HG02840 (cell line): ENCODE results near the gene ITPA.

Experiments used
- ATAC-seq: cut with Tn5 transposase; IDR thresholded peaks from one replicate; pipeline ENCODE4 v1.9.1; 2021; ENCODE audit warnings: mild to moderate bottlenecking, moderate library complexity, moderate number of reproducible peaks; ENCODE audit not compliant: unreplicated experiment, low FRiP score

ITPA gene

DNA sequence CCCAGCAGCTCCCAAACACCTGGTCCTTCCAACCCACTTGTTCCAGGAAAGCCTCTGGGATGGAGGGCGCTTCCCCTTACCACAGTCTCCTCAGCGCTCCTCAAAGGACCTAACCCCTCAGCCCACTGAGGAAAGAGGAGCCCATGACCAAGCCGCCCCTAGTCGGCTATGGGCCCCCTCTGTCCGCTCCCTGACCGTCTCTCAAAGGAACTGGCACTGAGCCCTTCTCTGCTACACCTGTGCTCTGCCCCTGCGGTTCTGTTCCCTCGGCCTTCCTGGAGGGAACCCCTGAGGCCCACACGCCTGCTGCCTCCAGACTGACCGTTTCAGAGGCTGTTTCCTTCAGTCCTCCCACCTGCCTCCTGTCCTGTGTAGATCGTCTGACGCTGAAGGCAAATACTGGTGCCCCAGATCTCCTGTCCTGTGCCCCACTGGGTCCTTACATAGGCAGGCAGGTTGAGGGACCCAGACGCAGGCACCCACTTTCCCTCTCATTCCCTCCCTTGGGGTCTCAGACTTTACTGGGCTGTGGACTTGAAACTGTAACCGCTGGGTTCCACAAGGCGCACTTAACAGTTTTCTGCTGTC lies 31.6 kb downstream of the ITPA start:
- ATAC-seq: no peak

DNA sequence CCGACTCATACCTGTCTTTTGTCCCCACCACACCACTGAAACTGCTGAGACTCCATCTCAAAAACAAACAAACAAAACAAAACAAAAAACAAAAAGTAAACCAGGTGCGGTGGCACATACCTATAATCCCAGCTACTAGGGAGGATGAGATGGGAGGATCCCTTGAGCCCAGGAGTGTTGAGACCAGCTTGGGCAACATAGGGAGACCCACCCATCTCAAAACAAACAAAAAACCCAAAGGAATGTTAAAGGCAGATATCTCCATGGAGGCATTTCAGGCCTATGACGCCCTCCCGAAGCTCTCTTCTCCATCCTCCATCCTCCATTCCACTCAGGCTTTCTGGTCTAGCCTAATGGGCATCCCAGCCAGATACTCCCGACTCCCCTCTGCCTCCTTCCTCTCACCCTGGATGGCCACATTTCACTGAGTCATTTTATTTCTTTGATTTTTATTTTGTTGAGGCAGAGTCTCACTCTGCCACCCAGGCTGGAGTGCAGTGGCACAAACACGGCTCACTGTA lies 32.9 kb downstream of the ITPA start:
- no peak for ATAC-seq

DNA sequence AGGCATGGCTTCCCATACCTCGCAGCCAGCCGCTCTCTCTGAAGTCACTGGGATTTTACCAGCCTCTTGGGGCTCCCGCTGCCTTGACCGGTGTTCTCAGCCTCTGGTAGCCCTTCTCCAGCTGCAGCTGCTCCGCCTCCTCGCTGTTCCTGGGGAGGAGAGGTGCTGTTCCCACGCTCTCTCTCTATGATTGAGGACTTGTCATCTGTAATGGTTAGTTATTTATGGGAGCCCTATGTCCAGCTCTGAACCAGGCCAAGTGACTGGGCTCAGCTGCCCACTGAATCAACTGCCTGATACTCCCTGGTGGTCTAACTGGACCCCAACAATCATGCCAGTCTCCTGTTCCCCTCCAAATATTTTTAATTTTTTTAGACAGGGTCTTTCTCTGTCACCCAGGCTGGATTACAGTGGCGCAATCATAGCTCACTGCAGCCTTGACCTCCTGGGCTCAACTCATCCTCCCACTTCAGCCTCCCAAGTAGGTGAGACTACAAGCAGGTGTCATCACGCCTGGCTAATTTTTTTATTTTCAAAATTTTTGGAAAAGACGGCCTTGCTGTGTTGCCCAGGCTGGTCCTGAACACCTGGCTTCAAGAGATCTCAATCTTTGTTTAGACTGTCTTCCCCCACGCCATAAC lies 34.5 kb downstream of the ITPA start:
- ATAC-seq: no peak

DNA sequence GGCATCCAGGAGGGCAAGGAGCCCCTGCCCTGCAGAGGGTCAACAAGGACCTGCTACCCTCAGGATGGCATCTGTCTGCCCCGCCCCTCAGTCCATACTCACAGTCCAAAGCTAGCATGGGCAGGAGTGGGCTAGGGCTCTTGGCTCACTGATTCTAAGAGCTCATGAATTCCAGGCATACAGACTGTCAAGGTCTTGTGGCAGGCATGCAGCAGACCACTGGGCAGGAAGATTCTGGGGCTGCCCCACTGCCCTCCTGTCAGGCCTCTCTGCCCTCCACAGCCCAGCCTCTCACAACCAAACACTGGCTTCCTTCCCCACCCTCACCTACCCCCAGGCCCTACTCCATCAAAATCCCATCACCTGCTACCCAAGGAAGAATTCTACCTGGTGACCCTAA lies 35.3 kb downstream of the ITPA start:
- ATAC-seq: no peak

DNA sequence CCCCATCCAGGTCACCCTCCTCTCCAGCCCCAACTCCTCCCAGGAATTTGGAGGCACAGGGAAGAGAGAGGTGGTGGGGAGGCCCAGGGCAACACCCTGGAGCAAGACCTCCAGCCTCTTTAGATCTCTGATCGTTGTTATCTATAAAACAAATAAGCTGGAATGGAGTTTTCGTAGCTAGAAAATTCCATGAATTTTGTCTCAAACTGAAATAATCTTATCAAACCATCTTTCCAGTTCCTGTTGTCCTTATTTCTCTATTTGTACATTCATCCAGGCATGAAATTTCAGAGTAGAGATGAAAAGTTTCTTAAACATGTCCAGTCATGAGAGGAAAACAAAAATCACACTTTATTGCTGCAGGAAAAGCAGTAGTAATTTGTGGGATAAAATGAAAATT lies 35.9 kb downstream of the ITPA start:
- ATAC-seq: no peak

DNA sequence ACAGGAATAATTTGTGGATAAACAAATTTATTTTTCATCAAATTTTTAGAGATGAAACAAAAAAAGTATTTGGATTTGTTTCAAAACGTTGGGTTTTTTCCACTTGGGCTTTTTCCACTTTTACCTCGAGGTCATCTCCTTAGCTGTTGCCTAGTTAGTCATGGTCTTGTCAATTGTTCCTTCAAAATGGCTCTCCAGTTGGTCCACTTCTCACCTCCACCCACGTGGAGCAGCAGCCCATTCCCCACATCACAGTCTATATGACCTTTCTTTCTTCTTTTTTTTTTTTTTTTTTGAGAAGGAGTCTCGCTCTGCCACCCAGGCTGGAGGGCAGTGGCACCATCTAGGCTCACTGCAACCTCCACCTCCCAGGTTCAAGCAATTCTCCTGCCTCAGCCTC lies 36.4 kb downstream of the ITPA start:
- ATAC-seq: no peak

DNA sequence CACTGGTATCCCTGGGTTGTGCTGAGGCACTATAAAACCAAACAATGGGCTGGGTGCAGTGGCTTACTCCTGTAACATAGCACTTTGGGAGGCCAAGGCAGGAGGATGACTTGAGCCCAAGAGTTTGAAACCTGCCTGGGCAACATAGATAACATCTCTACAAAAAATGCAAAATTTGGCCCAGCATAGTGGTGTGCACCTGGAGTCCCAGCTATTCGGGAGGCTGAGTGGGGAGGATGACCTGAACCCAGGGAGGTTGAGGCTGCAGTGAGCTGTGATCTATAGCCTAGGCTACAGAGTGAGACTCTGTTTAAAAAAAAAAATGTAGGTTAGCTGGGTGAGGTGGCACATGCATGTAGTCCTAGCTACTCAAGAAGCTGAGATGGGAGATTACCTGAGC lies 37.4 kb downstream of the ITPA start:
- ATAC-seq: no peak

DNA sequence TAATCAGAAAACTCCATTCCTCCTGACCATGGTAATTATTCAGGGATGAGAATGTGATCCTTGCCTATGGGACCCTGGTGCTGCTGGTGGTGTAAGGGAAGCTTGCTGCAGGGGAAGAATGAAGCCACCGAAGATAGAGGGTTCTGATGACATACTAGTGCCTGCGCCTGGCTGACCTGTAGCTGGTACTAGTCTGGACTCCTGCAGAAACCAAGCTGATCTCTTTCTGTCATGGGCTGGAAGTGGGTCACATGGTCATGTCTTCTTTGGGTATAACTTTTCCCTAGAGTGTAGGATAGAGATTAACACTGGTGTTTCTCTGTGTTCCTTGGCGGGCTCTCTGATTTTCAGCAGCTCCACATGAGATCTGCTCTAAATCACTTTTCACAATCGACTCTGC lies 38.3 kb downstream of the ITPA start:
- ATAC-seq: no peak

DNA sequence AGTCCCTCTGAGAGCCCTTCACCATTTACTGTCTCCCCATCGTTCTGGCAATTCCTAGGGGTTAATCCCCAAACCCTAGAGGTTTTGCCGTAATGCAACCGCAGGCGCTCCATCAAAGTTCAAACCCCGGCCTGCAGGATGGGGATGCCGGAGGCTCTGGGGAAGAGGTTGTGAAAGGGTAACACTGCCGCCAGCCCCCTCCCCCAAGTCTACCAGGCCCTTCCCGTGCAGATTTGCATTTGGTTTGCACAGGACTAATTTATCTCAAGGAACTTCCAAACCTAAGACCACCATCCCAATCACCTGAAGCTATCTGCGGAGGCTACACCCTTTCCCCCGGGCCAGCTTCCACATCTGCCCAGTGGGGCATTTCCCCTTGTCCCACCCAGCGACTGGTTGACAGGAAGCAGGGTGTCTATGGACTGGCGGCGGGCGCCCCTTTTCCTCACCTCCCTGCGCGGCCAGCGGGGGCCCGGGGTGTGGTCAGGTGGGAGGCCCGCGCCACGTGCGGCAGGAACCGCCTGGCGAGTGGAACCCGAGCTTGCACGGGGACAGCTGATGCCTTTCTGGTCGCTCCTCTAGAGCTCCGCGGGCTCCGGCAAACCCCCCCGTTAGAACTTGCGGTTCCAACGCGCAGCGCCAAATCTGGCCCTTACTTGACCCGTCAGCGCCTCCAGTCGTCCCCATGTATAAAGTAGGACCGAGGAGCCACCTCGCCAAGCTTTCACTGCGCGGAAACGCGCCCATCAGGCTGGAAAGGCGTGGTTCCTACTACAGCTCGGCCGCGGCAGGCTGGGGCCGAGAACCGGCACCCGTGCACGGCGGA lies 39.1 kb downstream of the ITPA start:
- ATAC-seq: no peak

DNA sequence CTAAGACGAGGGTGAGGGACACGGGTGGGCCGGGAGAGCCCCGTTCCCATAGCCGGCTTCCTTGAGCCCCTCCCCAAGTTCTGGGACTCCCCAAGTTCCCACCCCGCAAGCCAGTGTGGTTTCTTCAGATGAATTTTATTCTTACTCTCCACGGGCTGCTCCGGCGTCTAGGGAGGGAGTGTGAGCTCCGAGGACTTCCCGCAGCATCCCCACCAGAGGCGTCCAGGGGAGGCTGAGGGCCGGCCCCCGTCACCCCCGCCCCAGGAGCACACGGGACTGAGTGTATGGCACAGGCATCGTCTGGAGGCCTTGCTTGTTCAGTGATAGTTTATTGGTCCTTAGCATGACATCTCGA lies 39.7 kb downstream of the ITPA start:
- ATAC-seq: no peak

DNA sequence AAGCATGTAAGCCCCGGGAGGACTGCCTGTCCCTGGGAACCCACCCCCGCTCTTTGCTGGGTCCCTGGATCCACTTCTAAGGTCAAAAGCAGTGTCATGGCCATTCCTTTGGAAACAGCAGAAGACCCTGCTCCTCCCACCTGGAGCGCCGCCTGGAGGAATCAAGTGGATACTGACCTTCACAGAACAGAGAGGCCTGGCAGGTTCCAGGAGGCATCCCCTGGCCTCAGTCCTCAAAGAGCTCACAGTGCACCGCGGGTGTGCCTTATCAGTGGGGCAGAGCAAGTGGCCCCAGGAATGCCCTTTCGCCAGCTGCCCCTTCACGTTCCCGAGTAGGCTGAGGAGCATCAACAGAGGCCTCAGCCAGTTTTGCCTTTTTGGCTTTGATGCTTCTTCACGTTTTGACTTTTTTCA lies 40.8 kb downstream of the ITPA start:
- no peak for ATAC-seq

DNA sequence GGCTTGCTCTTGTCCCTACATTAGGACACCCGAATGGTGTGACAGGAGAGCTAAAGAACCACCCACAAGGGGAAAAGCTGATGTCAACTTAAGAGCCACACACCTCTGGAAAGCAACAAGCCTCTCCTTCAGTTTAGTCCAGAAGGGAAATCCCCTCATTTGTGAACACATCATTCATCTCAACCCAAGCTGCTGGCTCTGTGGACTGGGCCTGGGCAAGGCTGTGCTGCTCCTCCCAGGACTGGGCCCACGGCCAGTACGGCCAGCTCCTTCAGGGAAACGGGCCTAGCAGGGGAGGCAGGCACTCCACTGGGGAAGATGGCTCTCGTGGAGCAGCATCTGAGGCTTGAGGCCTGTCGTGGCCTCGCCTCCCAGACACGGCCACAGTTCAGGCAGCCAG lies 42.5 kb downstream of the ITPA start:
- no peak for ATAC-seq

DNA sequence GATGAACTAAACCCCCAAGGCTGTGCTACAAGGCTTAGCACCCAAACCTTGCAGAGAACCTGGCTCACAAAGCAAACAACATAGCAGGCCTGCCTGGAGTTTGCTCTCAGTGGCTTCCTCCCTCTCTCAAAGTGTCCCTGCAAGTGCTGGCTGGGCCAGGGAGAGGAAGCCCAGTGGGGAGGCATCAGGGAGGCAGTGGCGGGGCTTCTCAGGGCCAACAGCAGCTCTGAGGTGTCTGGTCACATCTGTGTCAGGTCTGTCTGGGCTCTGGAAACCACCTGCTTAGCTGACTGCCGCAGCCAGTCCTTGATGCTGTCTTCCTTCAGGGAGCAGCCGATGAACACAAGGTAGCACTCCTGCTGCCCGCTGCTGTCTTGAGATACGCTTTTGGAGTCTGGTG lies 46.4 kb downstream of the ITPA start:
- ATAC-seq: no peak

DNA sequence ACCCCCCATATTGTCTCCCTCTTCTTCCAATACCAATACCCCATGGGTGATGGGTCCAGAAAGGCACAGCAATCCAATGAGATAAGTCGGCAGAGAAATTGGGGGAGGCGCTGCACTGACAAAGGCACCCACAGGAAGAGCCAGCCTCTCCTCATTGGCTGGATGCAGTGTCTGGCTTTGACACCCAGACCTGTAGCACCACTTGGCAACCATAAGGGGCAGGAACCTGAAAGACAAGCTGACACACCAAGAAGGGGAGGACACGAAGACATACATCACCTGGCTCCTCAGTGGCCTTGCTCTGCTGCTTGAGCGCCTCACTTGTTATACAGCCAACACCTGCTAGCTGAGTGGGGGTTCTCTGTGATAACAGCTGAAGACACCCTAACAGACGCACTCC lies 49.1 kb downstream of the ITPA start:
- ATAC-seq: no peak

DNA sequence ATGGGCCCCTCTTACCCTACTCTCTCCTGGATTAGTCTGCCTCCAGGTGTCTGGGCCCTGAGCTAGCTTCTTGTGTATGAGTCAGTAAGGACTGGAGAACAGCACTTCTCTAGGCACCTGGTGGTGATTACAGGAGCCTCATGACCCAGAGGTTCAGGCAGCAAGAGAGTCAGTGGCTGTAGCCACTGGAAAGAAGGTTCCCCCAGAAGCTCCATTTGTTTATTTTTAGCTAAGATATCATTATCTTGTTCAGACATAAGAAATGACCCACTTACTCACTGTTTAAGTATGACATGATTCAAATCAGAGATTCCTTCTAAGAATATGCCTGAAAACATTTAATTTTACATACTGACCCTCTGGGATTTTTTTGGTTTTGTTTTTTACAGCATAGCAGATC lies 53.3 kb downstream of the ITPA start:
- no peak for ATAC-seq

DNA sequence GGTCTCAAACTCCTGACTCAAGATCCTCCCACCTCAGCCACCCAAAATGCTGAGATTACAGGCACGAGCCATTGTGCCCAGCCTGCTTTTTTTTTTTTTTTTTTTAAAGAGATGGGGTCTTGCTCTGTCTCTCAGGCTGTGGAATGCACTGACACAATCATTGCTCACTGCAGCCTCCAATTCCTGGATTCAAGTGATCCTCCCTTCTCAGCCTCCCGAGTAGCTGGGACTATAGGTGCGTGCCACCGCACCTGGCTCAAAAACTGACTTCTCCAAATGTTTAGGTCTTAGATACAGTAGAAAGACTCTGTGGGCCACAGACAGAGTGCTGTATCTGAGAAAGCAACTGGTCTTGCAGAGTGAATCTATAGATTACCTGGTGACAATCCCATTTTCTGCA lies 60.8 kb downstream of the ITPA start:
- no peak for ATAC-seq

DNA sequence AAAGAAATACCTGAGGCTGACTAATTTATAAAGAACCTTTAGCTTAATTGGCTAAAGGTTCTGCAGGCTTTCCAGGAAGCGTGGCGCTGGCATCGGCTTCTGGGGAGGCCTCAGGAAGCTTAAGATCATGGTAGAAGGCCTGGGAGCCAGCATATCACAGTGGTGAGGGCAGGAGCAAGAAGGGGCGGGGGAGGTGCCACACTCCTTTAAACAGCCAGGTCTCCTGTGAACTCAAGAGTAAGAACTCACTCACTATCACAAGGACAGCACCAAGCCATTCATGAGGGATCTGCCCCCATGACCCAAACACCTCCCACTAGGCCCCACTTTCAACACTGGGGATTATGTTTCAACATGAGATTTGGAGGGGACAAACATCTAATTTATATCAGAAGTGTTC lies 64.1 kb downstream of the ITPA start:
- ATAC-seq: no peak
